Coronary artery (tissue), 2 donors: Measurements from ENCODE around the gene MTHFD1L.

ENCODE experiments used
- DNase-seq: peaks from one replicate; pipeline ENCODE4 v3.0.0-alpha.2; 2017; ENCODE audit warnings: low spot score
- H3K27ac ChIP-seq, 2 donors: fragments of 200-600 bp; sonication (generic); one replicate each; pipeline ENCODE4 v1.5.1; 2016 to 2019
- H3K4me3 ChIP-seq: fragments of 200-600 bp; sonication (generic); 2 replicates; pipeline ENCODE4 v1.5.1; 2016; ENCODE audit warnings: mild to moderate bottlenecking, moderate library complexity
- TF ChIP-seq, protein P1 (sequence below): fragments of 200-600 bp; sonication (generic); IDR thresholded peaks from one replicate; pipeline ENCODE4 v1.5.1; 2019; ENCODE audit warnings: antibody characterized with exemption

Gene MTHFD1L

DNA sequence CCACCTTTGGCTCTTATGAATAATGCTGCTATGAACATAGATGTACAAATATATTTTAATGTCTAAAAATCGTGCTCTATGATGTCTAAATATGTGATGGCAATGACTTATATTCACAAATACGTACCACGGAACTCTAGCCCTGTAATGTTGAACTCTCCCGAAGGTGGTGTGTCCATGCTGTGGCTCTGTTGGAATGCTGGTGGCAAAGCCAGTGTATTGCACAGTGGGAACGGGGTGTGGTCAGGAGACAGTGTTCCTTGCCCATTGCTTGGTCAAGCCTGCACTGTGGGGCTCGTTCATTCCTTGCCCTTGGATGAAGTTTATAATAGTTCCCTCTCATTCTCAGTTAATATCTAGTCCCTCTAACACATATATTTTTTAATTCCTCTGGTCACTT lies 109.6 kb downstream of the MTHFD1L start:
- DNase-seq = no peak
- H3K27ac ChIP-seq = no peak overlapping the region
- no peak overlapping the region for H3K4me3 ChIP-seq
- TF ChIP-seq, protein P1, sequence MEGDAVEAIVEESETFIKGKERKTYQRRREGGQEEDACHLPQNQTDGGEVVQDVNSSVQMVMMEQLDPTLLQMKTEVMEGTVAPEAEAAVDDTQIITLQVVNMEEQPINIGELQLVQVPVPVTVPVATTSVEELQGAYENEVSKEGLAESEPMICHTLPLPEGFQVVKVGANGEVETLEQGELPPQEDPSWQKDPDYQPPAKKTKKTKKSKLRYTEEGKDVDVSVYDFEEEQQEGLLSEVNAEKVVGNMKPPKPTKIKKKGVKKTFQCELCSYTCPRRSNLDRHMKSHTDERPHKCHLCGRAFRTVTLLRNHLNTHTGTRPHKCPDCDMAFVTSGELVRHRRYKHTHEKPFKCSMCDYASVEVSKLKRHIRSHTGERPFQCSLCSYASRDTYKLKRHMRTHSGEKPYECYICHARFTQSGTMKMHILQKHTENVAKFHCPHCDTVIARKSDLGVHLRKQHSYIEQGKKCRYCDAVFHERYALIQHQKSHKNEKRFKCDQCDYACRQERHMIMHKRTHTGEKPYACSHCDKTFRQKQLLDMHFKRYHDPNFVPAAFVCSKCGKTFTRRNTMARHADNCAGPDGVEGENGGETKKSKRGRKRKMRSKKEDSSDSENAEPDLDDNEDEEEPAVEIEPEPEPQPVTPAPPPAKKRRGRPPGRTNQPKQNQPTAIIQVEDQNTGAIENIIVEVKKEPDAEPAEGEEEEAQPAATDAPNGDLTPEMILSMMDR = no peak

DNA sequence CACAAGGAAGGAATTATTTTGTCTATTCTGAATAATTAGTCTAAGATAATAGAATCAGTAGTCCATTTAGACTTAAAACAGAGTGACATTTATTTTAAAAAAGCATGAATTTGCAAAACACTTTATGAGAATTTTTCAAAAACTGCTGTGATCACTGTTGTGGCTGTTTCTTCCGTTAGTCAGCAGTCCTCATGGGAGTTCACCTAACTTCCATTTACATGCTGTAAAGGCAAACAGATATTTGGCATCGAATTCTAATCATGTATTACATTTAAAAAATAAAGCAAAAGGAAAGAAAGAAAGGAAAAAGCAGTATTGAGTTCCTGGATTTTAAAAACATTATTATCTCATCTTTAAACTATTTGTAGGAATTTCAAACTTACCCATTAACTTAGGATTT lies 111.8 kb downstream of the MTHFD1L start:
- Histone ChIP-seq H3K4me3 (no peak overlapping the region), H3K27ac (no peak overlapping the region)
- DNase-seq = no peak
- TF ChIP-seq, protein P1 = no peak

DNA sequence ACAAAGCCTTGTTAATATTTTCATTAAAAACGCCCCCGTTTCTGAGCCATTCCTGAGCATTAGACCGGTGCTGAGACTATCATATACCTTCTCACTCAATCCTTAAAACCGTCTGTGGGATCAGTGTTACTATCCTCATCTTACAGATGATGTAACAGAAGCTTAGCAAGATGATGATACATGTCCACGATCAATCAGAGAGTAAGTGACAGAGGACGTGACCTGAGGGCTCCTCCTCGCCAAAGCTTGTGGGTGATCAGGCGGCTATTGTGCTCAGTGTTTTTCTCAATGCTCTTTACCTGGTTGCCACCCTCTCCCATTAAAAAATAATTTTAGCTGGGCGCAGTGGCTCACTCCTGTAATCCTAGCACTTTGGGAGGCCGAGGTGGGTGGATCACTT lies 113.1 kb downstream of the MTHFD1L start:
- no peak for DNase-seq
- TF ChIP-seq, protein P1 = no peak
- Histone ChIP-seq H3K27ac (no peak overlapping the region), H3K4me3 (no peak overlapping the region)

DNA sequence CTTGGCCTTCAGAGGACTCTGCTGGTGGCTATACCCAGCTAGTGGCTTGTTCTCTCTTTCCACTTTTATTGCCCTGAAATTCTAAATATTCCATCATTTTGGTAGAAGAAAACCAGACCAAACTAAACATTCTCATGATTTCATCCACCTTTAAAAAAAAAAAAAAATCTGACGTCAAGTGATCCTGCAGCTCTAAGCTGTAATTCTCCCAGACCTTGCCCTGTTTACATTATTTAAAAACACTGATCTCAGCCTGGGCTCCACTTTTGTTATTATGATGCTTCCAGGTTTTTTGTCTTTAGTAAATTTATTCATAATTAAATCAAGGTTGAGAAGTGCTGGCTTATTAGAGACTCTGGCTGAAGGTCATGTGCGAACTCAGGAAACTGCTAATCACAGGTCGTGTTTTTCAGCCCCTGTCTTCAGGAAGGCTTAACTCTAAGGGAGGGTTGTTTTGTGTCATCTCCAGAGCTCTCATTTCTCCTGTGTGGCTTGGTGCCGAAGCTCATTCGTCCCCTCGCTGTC lies 114.4 kb downstream of the MTHFD1L start:
- no peak overlapping the region for H3K27ac ChIP-seq
- TF ChIP-seq, protein P1 = no peak
- no peak overlapping the region for H3K4me3 ChIP-seq
- no peak for DNase-seq

DNA sequence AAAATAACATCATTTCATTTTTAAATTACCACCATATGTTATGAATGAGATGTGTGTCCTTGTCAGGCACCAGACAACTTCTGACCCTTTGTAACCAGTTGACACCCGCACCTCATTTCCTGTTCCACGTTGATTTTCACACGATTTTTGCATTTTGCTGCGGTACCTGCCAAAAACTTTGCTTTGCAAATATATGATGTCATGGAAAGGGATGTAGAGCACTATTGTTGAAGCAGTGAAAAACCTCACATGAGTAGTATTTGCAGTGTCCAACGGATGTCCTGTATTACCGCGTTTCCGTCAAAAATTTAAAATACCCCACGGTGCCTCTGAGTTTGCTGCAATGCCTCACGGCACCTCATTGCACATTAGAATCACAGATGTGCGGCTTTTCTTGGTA lies 115.6 kb downstream of the MTHFD1L start:
- Histone ChIP-seq H3K4me3 (no peak overlapping the region), H3K27ac (no peak overlapping the region)
- no peak for DNase-seq
- TF ChIP-seq, protein P1 = no peak

DNA sequence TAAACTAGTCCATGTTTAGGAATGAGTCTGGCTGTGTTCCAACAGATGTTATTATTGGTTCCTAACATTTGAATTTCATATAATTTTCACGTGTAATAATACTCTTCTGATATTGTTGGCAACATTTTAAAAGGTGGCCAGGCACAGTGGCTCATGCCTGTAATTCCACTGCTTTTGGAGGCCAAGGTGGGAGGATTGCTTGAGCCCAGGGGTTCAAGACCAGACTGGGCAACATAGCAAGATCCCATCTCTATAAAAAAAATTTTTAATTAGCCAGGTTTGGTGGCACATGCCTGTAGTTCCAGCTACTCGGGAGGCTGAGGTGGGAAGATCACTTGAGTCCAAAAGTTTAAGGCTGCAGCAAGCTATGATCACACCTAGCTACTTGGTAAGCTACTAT lies 116.2 kb downstream of the MTHFD1L start:
- Histone ChIP-seq H3K27ac (no peak overlapping the region), H3K4me3 (no peak overlapping the region)
- TF ChIP-seq, protein P1 = no peak
- no peak for DNase-seq

DNA sequence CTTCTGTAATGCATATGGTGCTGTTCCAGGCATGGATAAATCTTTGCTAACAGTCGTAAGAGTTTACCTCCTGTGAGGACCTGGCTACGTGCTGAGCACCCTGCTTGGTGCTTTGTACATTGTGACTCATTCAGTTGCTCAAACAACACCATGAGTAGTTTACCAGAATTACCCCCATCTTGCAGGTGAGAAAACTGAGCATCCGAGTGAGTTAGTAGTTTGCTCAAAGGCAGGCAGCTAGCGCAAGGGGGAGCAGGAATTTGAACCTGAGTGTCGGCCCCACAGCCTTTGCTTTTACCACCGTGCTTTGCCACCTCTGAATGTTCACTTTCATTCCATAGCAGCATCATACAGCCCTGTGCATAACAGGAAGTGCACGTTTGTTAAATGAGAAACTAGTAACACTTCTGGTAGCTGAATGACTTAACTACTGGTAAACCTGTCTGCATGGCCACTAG lies 121.9 kb downstream of the MTHFD1L start:
- TF ChIP-seq, protein P1 = no peak
- no peak overlapping the region for H3K27ac ChIP-seq

More for the DNA sequence above, 121.9 kb downstream of the MTHFD1L start:
- DNase-seq = no peak
- H3K4me3 ChIP-seq = no peak overlapping the region
